ENCODE data around the gene KLHL24.
"Not testable (repeated sequence)": the region's sequence is repeated elsewhere in the genome, so short reads cannot be mapped to it uniquely, and the experiment has no call there.

The KLHL24 gene

DNA sequence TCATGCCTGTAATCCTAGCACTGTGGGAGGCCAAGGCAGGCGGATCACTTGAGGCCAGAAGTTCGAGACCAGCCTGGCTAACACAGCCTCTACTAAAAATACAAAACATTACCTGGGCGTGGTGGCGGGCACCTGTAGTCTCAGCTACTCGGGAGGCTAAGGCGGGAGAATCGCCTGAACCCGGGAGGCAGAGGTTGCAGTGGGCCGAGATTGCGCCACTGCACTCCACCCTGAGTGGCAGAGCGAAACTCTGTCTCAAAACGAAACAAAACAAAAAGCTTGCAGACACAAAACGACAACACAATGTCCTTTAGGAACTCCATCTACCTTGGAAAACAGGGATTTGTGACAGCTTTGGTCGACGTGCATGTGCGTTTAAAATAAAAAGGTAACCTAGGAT, 716 bp upstream of the KLHL24 start:
- DNase-seq (ENCODE audit: low read depth): no peak

DNA sequence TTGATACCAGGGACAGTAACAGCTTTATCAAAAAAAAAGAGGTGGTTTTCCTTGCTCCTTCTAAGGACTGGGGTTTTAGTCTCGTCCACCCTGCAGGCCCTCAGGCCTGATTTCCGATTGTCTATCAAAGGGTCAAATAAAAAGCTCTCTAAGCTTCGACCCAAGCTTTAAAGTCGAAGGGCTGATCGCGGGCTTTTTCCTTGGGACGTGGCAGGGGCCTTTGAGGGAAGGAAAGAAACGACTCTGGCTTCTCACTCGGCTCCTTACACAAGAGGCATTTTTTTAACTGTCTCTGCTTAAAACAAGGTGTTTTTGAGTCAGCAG, 354 bp upstream of the KLHL24 start:
- no peak for DNase-seq (ENCODE audit: low read depth)

DNA sequence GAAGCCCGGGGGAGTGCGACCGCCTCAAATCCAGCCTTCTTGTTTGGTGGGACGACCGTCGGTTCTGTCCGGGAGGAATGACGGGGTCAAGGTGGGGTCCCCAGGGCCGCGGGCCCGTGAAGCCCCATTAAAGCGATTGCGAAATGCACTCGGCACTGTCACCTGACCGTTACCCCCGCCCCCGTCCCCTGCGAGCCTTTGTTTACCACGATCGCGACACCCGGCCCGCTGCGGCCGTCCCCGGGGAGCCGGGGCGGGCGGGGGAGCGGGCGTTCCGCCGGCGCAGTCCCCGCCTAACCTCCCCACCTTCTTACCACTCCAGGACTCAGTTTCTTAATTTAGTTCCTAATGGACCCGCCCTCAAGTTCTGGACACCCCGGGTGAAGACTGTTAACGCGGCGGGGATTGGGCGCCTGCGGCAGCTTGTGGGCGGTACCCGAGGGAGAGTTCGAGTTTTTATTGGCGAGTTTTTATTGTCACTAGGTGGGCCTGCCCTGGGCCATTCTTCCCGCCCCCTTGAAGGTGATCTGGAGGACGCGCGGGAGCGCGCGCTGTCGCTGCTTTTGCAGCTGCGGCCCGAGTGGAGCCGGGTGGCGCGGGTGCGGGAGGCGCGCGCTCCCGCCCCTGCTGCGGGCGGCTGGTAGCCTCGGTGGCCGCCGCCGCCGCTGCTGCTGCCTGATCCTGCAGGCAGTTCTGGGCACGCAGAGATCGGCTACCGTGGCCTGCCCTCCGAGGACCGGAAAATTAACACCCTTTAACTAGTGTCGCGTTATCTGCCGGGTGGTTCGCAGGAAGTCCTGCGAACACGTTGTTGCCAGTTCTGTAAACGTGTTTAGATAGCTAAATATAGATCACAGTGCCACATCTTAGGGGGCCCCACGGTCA, 1.0 kb downstream of the KLHL24 start:
- DNase-seq (ENCODE audit: low read depth): peak; percentile 89

DNA sequence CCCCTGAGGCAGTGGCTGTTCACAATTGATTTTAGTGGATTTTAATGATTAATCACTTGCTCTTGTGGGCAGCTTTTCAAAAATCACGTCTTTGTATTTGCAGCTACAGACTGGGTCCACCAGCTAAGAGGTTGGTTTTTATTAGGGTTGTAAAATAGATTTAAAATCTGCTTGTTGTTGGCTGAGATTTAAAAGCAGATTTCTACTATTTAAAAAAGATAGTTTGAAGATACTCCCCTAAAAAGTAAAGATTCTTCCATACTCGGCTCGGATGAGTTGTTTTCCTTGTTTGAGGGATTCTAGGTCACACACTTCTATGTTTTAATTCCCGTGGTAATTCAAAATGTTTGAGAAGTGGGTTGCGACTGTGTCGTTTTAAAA, 1.7 kb downstream of the KLHL24 start:
- DNase-seq (ENCODE audit: low read depth): no peak

DNA sequence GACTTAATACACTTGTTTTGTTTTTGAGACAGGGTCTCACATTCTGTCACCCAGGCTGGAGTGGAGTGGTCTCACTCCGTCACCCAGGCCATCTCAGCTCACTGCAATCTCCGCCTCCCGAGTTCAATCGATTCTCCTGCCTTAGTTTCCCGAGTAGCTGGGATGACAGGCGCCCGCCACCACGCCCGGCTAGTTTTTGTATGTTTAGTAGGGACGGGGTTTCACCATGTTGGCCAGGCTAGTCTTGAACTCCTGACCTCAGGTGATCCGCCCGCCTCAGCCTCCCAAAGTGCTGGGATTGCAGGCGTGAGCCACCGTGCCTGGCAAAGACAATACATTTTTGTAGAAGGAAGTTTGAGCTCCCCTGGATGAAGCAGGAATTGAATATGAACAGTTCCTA, 2.2 kb downstream of the KLHL24 start:
- not testable (repeated sequence) for DNase-seq (ENCODE audit: low read depth)

DNA sequence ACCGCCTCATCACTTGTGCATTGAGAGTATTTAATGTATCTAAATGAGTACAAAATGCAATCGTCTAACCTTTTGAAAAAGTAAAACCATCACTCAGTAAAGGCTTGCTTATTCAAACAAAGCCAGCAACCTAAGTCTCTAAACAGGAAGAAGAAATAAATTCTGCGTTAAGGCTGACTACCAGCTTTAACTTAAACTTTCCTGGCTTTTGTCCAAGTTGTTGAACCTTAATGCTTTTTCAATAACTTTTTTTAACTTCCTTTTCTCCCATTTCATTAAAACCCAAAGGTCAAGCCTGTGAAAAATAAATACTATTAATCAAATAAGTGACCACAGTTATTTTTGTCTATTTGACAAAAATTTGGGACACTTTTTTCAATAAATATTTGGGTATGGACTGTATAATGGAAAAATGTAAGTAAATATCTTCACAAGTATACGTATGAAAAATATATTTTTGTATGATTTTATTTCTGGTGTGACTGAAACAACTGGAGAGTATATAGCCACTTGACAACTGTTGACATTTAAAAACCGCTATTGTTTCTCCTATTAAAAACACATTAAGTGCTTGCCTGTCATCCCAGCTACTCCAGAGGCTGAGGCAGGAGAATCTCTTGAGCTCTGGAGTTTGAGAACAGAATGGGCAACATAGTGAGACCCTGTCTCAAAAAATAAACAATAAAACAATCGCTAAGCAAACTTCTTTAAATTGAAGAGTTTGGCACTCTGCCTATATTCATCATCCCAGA, 2.9 kb downstream of the KLHL24 start:
- no peak for DNase-seq (ENCODE audit: low read depth)

DNA sequence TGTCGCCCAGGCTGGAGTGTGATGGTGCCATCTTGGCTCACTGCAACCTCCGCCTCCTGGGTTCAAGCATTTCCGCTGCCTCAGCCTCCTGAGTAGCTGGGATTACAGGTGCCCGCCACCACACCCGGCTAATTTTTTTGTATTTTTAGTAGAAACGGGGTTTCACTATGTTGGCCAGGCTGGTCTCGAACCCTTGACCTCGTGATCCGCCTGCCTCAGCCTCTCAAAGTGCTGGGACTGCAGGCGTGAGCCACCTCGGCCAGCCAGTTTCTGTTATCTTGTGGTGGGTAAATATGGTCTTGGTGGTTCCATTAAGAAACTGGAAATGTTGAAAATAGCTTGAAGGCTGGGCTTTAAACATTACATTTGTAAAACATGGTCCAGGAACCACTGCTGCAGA, 5.2 kb downstream of the KLHL24 start:
- not testable (repeated sequence) for DNase-seq (ENCODE audit: low read depth)

DNA sequence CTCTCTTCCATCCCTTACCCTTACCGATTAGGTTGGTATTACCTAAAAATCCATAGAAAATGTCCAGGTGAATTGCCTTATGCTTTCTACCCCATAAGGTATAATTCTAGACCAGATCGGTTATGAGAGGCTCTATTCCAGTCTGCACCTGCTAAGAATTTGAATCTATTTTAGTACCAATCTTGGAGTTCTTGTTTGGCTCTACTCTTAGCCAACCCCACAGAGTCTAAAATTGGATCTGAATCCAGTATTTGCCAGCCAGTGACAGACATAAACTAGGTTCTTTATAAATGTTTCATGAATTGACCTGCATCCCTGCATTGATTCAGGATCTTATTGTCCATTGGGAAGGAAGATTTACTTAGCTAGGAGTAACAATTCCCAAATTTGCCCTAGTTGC, 6.5 kb downstream of the KLHL24 start:
- DNase-seq (ENCODE audit: low read depth): no peak

DNA sequence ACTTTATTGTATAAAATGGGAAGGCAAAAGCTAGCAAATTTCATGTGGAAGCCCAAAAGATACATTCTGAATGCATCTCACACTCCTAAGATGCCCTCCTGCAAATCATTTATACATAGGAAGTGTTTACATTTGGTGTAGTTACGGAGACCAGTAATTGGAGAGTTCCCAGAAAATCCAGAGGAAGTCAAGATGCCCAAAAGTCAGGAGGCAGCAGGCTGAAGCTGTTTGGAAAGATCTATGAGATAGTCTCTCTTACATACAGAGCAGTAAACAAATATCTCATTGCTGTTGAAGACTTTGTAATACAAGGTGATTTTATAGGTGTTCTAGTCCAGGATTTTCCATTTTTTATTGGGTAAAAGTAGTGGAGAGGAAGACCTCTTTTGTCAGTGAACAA, 8.8 kb downstream of the KLHL24 start:
- DNase-seq (ENCODE audit: low read depth): no peak

DNA sequence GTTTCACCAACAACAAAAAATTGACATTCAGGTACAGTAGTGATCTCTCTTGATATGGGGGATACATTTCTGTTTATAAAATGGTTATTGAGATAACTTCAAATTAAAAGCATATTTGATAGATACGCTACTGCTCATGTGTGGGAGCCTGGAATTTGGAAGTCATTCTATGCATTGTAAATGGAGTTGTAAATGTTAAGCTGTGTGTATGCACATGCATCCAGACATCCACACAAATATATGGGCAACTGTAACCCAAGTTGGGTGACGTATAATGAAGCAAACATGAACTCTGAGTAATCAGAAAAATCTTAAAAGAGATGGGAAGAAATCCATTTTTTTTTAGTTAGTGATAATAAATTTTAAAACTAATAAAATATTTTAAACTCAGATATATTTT, 9.8 kb downstream of the KLHL24 start:
- DNase-seq (ENCODE audit: low read depth): no peak

DNA sequence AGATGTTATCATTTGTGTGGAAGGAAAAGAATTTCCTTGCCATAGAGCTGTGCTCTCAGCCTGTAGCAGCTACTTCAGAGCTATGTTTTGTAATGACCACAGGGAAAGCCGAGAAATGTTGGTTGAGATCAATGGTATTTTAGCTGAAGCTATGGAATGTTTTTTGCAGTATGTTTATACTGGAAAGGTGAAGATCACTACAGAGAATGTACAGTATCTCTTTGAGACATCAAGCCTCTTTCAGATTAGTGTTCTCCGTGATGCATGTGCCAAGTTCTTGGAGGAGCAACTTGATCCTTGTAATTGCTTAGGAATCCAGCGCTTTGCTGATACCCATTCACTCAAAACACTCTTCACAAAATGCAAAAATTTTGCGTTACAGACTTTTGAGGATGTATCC, 15.1 kb downstream of the KLHL24 start:
- no peak for DNase-seq (ENCODE audit: low read depth)

DNA sequence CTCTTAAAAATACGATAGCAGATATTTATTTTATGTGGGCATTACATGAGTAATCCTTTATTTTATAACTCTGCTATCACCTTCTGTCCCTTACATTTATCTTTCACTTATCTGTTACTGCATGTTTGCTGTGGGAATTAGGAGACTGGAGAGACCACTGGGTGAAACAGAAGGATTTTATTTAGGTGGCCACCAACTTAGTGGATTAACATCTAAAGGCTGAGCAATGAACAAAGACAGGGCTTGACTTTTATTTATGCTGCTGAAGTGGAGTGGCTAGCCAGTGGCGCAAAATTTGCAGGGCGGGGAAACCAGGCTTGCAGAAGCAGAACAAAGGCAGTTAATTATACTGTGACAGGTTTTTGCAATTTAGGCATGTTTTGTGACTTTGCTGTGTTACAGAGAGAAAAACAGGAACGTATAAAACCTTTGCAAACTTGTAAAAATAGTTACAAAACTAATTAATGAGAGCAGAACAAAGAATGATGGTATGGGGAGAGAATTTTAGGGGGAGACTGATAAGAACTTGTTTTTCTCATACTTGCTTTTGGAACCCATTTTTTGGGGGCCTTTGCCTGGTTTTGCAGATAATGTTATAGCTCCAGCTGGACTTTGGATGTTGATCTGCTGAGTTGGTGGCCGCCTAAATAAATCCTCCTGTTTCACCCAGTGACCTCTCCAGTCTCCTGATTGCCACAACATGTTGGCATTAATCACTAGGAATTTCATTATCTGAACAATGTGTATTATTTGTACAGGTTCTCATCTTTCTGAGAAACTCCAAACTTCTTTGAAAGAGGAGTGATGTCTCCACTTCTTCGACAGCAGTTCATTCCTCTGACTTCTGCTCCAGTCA, 18.0 kb downstream of the KLHL24 start:
- DNase-seq (ENCODE audit: low read depth): no peak

DNA sequence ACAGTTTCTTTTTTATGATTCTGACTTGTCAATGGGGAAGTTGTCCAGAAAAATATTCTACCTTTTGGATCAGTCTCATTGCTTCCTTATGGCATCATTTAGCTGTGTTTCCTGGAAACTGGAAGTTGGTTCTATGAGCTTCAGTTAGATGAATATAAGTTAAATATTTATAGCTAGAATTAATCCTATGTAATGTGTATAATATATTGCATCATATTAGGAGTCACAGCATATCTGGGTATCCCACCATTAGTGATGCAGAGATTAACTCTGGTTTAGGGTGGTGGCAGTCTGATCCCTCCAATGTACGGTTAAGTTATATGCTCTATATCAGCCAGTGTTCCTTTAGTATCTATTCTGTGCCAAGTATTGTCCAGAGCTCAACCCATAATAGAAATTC, 19.3 kb downstream of the KLHL24 start:
- no peak for DNase-seq (ENCODE audit: low read depth)

DNA sequence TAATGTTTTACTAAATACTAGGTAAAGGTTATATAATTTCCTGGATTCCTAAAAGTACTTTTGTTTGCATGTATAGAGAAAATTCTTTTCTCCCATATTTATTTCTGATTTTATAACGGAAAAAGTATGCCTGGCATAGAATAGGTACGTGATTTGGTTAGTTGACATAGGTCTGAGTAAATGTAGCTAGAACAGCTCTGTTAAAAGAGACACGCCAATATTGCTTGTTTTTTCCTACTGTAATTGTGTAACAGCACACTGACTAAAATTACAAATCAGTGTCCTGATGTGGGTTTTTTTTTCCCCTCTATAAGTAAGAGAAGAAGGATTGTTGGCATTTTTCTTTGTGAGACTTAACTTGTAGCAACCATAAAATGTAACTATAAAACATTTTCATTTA, 26.7 kb downstream of the KLHL24 start:
- DNase-seq (ENCODE audit: low read depth): no peak

DNA sequence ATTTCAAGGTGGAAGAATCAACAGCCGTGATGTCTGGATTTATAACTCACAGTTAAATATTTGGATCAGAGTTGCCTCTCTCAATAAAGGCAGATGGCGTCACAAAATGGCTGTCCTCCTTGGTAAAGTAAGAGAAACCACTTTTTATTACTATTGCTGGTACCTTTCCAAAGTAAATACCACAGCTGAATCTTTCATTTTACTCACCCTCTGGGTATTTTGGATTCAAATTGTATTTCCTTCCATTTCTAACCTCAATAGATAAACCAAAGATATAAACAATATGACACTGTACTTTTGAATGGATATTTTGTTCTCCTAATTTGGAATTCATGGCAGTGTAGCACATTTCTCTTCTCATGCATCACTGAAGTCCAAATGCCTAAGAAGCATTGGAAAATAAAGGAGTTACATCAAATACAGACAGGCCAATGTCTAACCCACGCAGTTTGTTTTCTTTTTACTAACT, 29.5 kb downstream of the KLHL24 start:
- DNase-seq (ENCODE audit: low read depth): no peak

DNA sequence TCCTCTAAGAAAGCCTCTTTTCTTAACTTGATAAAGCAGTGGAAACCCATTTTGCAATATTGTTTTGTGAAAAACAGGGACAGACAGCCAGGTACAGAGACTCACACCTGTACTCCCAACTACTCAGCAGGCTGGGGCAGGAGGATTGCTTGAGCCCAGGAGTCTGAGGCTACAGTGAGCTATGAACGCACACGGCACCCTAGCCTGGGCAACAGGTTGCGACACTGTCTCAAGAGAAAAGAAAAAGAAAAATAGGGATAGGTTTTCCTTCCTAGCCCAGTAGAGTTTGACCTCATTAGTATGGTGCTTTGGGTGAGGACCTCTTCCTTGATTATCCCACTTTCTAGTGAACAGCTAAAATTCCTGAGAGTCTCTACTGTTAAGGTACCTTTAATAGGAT, 44.6 kb downstream of the KLHL24 start:
- no peak for DNase-seq (ENCODE audit: low read depth)

DNA sequence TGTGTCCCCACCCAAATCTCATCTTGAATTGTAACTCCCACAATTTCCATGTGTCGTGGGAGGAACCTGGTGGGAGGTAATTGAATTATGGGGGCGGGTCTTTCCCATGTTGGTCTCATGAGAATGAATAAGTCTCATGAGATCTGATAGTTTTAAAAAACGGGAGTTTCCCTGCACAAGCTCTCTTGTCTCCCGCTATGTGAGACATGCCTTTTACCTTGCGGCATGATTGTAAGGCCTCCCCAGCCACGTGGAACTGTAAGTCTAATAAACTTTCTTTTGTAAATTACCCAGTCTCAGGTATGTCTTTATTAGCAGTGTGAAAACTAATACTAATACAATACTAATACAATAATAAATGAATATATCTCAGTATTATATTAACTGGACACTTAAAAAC, 52.3 kb downstream of the KLHL24 start:
- no peak for DNase-seq (ENCODE audit: low read depth)

DNA sequence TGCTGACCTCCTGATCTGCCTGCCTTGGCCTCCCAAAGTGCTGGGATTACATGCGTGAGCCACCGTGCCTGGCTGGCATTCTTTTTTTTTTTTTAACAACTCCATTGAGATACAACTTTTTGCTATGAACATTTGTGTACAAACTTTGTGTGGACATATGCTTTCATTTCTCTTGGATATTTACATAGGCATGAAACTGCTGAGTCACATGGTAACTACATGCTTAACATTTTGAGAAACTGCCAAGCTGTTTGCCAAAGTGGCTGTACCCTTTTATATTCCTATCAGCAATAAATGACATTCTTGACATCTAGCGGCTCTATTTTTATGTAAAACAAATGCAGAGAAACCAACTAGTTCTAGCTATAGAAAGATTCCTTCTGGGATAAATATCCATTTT, 53.5 kb downstream of the KLHL24 start:
- DNase-seq (ENCODE audit: low read depth): no peak

DNA sequence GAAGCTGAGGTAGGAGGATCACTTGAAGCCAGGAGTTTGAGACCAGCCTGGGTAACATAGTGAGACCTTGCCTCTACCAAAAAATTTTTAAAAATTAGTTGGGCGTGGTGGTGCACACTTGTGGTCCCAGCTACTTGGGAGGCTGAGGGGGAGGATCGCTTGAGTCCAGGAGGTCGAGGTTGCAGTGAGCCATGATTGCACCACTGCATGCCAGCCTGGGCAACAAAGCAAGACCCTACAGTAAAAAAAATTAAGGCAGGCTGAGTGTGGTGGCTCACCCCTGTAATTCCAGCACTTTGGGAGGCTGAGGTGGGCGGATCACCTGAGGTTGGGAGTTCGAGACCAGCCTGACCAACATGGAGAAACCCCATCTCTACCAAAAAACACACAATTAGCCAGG, 54.2 kb downstream of the KLHL24 start:
- not testable (repeated sequence) for DNase-seq (ENCODE audit: low read depth)

DNA sequence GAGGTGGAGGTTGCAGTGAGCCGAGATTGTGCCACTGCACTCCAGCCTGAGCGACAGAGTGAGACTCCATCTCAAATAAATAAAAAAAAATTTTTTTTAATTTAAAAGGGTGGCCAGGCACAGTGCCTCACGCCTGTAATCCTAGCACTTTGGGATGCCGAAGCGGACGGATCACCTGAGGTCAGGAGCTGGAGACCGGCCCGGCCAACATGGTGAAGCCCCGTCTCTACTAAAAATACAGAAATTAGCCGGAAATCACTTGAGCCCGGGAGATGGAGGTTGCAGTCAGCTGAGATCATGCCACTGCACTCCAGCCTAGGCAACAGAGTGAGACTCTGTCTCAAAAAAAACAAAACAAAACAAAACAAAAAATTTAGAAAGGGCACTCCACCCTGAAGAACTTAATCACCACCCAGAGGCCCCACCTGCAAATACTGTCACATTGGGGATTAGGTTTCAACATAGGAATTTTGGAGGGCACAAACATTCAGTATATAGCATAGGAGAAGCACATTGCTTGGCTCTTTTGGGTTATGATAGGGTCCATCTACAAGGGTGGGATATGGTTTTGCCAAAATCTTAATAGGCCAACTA, 55.1 kb downstream of the KLHL24 start:
- DNase-seq (ENCODE audit: low read depth): no peak

DNA sequence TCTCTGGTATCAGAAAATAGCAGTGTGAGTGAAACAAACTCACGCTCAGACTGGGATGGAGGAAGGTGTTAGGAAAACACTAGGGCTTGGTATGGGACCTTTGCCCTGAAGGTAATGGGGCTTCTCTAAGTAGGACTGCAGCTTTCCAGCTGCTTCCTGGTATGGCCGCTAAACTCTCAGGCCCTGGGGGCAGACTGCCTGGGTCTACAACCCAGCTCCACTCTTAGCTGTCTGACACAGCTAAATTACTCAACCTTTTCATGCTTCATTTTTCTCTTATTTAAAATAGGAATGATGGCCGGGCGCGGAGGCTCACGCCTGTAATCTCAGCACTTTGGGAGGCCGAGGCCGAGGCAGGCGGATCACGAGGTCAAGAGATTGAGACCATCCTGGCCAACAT, 57.0 kb downstream of the KLHL24 start:
- no peak for DNase-seq (ENCODE audit: low read depth)
